ENCODE data around the gene FLT1.

DNA sequence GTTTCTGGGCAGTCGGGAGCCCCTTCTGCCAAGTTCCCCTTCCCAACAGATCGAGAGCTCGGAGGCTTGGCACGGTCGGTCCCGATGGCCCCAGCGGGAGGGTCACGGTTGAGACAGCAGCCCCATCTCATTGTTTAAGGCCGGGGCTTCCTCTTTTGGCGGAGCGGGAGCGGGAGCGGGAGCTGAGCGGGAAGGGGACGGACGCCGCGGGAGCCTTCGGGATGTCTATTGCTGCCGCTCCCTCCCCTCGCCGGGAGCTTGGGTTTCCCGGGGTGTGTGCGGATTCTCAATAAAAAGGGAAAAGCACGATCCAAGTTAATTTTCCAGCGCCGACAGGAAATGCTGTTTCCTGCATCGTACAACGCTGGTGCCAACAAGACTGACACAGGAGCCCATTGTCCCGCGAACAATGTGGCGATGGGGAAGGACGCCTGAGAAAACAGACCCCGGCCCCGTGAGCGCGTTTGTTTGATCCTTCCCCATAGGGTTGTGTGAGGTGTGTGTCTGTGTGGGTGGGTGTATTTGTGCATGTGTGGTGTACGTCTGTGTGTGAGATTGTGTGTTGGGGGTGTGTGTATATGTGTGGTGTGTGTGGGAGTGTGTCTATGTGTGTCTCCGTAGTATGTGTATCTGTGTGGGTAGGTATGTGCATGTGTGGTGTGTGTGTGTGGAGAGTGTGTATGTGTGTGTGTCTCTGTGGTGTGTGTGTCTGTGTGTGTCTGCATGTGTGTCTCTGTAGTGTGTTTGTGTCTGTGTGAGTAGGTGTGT, 36.3 kb upstream of the FLT1 start:
- TF ChIP-seq, protein P1, sequence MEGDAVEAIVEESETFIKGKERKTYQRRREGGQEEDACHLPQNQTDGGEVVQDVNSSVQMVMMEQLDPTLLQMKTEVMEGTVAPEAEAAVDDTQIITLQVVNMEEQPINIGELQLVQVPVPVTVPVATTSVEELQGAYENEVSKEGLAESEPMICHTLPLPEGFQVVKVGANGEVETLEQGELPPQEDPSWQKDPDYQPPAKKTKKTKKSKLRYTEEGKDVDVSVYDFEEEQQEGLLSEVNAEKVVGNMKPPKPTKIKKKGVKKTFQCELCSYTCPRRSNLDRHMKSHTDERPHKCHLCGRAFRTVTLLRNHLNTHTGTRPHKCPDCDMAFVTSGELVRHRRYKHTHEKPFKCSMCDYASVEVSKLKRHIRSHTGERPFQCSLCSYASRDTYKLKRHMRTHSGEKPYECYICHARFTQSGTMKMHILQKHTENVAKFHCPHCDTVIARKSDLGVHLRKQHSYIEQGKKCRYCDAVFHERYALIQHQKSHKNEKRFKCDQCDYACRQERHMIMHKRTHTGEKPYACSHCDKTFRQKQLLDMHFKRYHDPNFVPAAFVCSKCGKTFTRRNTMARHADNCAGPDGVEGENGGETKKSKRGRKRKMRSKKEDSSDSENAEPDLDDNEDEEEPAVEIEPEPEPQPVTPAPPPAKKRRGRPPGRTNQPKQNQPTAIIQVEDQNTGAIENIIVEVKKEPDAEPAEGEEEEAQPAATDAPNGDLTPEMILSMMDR (conservative IDR thresholded peaks at IDR 0.05), result no peak
- no peak for TF ChIP-seq EZH2 (IDR thresholded peaks at IDR 0.05; ENCODE audit: low read depth)
